ENCODE results near the gene ATP2B2.

ATP2B2 gene

DNA sequence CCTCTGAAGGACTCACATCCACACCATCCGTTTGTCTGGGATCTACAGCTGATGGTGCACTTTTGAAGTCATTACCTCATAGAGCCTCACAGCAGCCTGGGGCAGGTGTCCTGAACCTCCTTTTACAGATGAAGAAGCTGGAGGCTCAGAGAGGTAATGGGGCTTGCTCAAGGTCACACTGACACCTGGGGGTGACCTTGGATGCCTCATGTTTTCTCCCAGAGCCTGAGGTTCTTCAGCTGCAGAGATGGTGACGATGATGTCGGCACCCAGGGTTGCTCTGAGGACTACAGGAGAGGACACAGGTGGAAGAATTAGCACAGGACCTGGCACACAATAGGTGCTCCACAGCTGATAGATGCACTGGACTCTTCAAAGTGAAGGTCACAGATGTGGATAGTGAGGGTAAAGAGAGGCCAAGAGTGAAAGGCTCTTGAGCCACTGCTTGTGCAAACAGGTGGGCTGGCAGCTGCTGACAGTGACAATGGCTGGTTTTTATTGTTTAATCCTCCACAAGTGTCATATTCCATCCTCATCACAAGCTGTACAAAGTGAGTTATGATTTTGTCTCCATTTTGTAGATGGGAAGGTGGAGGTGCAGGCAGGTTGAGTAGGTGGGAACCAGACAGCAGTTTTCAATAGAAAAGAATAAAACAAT, 17.4 kb upstream of the ATP2B2 start:
- DNase-seq (ENCODE audit: low spot score), result no peak
- no peak overlapping the region for H3K27ac ChIP-seq (replicated peaks; ENCODE audit: low read length)
- peak overlapping the region; percentile 7 for H2BK15ac ChIP-seq (ENCODE audit: low read length)

DNA sequence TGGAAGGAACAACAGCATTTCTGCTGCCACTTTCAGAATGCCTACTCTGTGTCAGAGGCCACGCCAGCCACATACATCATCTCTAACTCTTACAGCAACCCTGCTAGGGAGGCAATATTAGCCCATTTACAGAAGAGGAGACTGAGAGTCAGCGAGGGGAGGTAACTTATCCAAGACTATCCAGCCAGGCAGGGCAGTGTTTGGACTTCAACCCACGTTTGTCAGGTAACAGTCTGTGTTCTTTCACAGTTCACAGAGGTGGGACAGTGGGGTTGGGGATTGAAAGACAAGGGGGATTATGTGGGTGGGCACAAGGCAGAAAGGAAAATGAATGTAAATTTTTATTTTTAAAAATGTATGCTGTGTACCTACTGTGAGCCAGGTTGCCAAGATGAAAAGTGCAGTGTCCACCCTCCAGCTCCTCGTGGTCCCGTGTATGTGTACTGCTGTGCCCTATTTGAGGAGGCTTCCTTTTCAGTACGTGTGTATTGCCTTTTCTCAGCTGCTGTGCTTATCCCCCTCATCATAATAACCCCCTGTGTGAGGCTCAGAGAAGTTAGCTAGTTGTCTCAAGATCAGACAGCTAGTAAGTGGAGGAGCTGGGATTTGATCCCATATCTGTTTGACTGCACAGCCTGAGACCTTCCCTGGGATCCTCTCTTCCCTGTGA, 16.5 kb upstream of the ATP2B2 start:
- Histone ChIP-seq H3K27me3 (ENCODE audit: control insufficient read depth in 3 of 3, insufficient read depth in 3 of 3, low read depth in 1 of 3, low read length in 3 of 3) (peaks cover 0 to 42% (median 0%) of the 10 kb centered on the region in 3 experiments), H3K4me1 (ENCODE audit: control insufficient read depth in 2 of 2, insufficient read depth in 1 of 2, low read depth in 1 of 2, low read length in 2 of 2) (peaks cover 0 to 3% of the 10 kb centered on the region in 2 donors), H4K91ac (ENCODE audit: low read depth, low read length, poor library complexity) (no peak overlapping the region), H3K4me2 (ENCODE audit: insufficient read depth, low read length, poor library complexity, severe bottlenecking) (no peak overlapping the region), H3K36me3 (replicated peaks in 1 of 2; ENCODE audit: control insufficient read depth in 2 of 2, insufficient read depth in 2 of 2, low read length in 2 of 2) (no peaks in the 10 kb centered on the region), H3K14ac (ENCODE audit: low read length) (no peak overlapping the region), H4K8ac (ENCODE audit: low read depth, low read length) (no peak overlapping the region), H3K4ac (ENCODE audit: low read length) (no peak overlapping the region), H2AK5ac (ENCODE audit: low read depth, low read length) (no peak overlapping the region), H3K9ac (ENCODE audit: low read depth, low read length, poor library complexity) (peak overlapping the region; percentile 39), H2AFZ (ENCODE audit: low read length) (no peak overlapping the region), H3K4me3 (ENCODE audit: low read length in 2 of 2) (no peak overlapping the region), H3K79me1 (ENCODE audit: low read depth, low read length) (no peaks in the 10 kb centered on the region), H2BK120ac (ENCODE audit: low read depth, low read length) (no peak overlapping the region), H2BK15ac (ENCODE audit: low read length) (no peak overlapping the region), H2BK5ac (ENCODE audit: low read length) (no peak overlapping the region), H3K23ac (ENCODE audit: low read depth, low read length, poor library complexity) (no peak overlapping the region), H3K9me3 (replicated peaks in 1 of 2; ENCODE audit: control insufficient read depth in 2 of 2, insufficient read depth in 1 of 2, low read depth in 1 of 2, low read length in 2 of 2) (peaks cover 0 to 1% of the 10 kb centered on the region in 2 donors), H2BK12ac (ENCODE audit: low read length) (no peak overlapping the region), H3K27ac (replicated peaks; ENCODE audit: low read length) (no peak overlapping the region), H3K18ac (ENCODE audit: low read length) (no peak overlapping the region)
- WGBS, 2 donors (ENCODE audit: extremely low coverage in 2 of 2, insufficient read length in 2 of 2, insufficient replicate concordance in 1 of 2), result no CpG with 5 or more reads among the region's 6 CpGs
- DNase-seq (ENCODE audit: low spot score), result no peak

More for the DNA sequence above, 17.4 kb upstream of the ATP2B2 start:
- Histone ChIP-seq H3K4me1 (ENCODE audit: control insufficient read depth in 2 of 2, insufficient read depth in 1 of 2, low read depth in 1 of 2, low read length in 2 of 2) (peaks cover 0 to 3% of the 10 kb centered on the region in 2 donors), H2BK12ac (ENCODE audit: low read length) (no peak overlapping the region), H2AK5ac (ENCODE audit: low read depth, low read length) (no peak overlapping the region), H3K4me3 (ENCODE audit: low read length in 2 of 2) (no peak overlapping the region), H2AFZ (ENCODE audit: low read length) (no peak overlapping the region), H3K23ac (ENCODE audit: low read depth, low read length, poor library complexity) (no peak overlapping the region), H2BK5ac (ENCODE audit: low read length) (no peak overlapping the region), H3K36me3 (replicated peaks in 1 of 2; ENCODE audit: control insufficient read depth in 2 of 2, insufficient read depth in 2 of 2, low read length in 2 of 2) (no peaks in the 10 kb centered on the region), H4K8ac (ENCODE audit: low read depth, low read length) (no peak overlapping the region), H3K18ac (ENCODE audit: low read length) (peak overlapping the region; percentile 36), H3K14ac (ENCODE audit: low read length) (no peak overlapping the region), H3K9me3 (replicated peaks in 1 of 2; ENCODE audit: control insufficient read depth in 2 of 2, insufficient read depth in 1 of 2, low read depth in 1 of 2, low read length in 2 of 2) (peaks cover 0 to 1% of the 10 kb centered on the region in 2 donors), H3K4ac (ENCODE audit: low read length) (no peak overlapping the region), H2BK120ac (ENCODE audit: low read depth, low read length) (no peak overlapping the region), H4K91ac (ENCODE audit: low read depth, low read length, poor library complexity) (no peak overlapping the region), H3K9ac (ENCODE audit: low read depth, low read length, poor library complexity) (no peak overlapping the region), H3K27me3 (ENCODE audit: control insufficient read depth in 3 of 3, insufficient read depth in 3 of 3, low read depth in 1 of 3, low read length in 3 of 3) (peaks cover 0 to 38% (median 0%) of the 10 kb centered on the region in 3 experiments), H3K79me1 (ENCODE audit: low read depth, low read length) (no peaks in the 10 kb centered on the region), H3K4me2 (ENCODE audit: insufficient read depth, low read length, poor library complexity, severe bottlenecking) (no peak overlapping the region)
- no CpG with 5 or more reads among the region's 3 CpGs for WGBS, 2 donors (ENCODE audit: extremely low coverage in 2 of 2, insufficient read length in 2 of 2, insufficient replicate concordance in 1 of 2)

DNA sequence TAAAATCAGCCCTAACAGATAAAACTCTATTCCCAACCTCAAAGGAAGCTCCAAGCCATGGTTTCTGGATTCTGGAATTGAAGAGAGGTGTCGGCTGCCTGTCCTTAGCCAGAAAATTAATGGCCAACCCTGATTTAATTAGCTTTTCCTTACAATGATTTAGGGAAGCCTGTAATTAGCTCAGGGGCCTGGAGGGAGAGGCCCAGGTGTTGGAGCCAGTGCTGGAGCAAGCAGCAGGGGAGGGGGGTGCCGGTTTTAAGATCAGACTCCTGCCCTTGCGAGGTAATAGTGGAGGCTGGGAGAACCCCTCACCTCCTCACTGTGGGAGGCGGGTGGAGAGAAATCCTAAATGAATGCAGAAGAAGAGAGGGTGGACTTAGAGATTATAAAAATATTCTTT, 14.7 kb upstream of the ATP2B2 start:
- Histone ChIP-seq H3K27me3 (ENCODE audit: control insufficient read depth in 3 of 3, insufficient read depth in 3 of 3, low read depth in 1 of 3, low read length in 3 of 3) (peaks cover 0 to 42% (median 0%) of the 10 kb centered on the region in 3 experiments), H3K4me1 (ENCODE audit: control insufficient read depth in 2 of 2, insufficient read depth in 1 of 2, low read depth in 1 of 2, low read length in 2 of 2) (peaks cover 0 to 5% of the 10 kb centered on the region in 2 donors), H3K27ac (replicated peaks; ENCODE audit: low read length) (no peak overlapping the region), H4K91ac (ENCODE audit: low read depth, low read length, poor library complexity) (no peak overlapping the region), H3K4me3 (ENCODE audit: low read length in 2 of 2) (no peak overlapping the region), H3K23ac (ENCODE audit: low read depth, low read length, poor library complexity) (no peak overlapping the region), H2BK120ac (ENCODE audit: low read depth, low read length) (no peak overlapping the region), H3K18ac (ENCODE audit: low read length) (no peak overlapping the region), H2AK5ac (ENCODE audit: low read depth, low read length) (no peak overlapping the region), H2BK12ac (ENCODE audit: low read length) (no peak overlapping the region), H3K9ac (ENCODE audit: low read depth, low read length, poor library complexity) (no peak overlapping the region), H2AFZ (ENCODE audit: low read length) (no peak overlapping the region), H3K9me3 (replicated peaks in 1 of 2; ENCODE audit: control insufficient read depth in 2 of 2, insufficient read depth in 1 of 2, low read depth in 1 of 2, low read length in 2 of 2) (peaks cover 0 to 1% of the 10 kb centered on the region in 2 donors), H3K36me3 (replicated peaks in 1 of 2; ENCODE audit: control insufficient read depth in 2 of 2, insufficient read depth in 2 of 2, low read length in 2 of 2) (no peaks in the 10 kb centered on the region), H2BK15ac (ENCODE audit: low read length) (no peak overlapping the region), H3K14ac (ENCODE audit: low read length) (no peak overlapping the region), H4K8ac (ENCODE audit: low read depth, low read length) (no peak overlapping the region), H2BK5ac (ENCODE audit: low read length) (peak overlapping the region; percentile 10), H3K4ac (ENCODE audit: low read length) (no peak overlapping the region), H3K79me1 (ENCODE audit: low read depth, low read length) (no peaks in the 10 kb centered on the region), H3K4me2 (ENCODE audit: insufficient read depth, low read length, poor library complexity, severe bottlenecking) (no peak overlapping the region)
- DNase-seq (ENCODE audit: low spot score), result no peak
- WGBS, 2 donors (ENCODE audit: extremely low coverage in 2 of 2, insufficient read length in 2 of 2, insufficient replicate concordance in 1 of 2), result no CpG with 5 or more reads among the region's 4 CpGs

DNA sequence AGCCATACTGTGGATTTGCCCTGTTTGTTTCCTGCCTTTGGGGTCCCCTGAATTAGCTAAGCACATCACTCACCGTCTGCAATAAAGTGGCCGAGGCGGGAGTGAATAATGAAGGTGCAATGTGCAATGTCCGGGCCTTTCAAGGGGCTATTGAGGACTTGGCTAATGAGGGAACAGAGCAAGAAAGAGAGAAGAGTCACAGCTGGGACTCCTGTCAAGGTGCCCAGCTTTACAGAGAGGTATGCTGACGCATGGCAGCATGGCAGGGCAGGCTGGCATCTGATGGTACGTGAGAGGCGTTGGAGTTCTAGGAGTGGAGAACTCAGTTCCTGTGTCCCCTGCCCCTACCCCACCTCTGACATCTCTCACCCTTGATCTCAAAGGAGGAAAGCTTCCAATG, 13.8 kb upstream of the ATP2B2 start:
- Histone ChIP-seq H3K36me3 (replicated peaks in 1 of 2; ENCODE audit: control insufficient read depth in 2 of 2, insufficient read depth in 2 of 2, low read length in 2 of 2) (no peaks in the 10 kb centered on the region), H3K27ac (replicated peaks; ENCODE audit: low read length) (no peak overlapping the region), H2BK15ac (ENCODE audit: low read length) (no peak overlapping the region), H3K4me3 (ENCODE audit: low read length in 2 of 2) (no peak overlapping the region), H2BK120ac (ENCODE audit: low read depth, low read length) (no peak overlapping the region), H3K23ac (ENCODE audit: low read depth, low read length, poor library complexity) (no peak overlapping the region), H2AK5ac (ENCODE audit: low read depth, low read length) (no peak overlapping the region), H3K4me2 (ENCODE audit: insufficient read depth, low read length, poor library complexity, severe bottlenecking) (no peak overlapping the region), H2AFZ (ENCODE audit: low read length) (no peak overlapping the region), H3K4me1 (ENCODE audit: control insufficient read depth in 2 of 2, insufficient read depth in 1 of 2, low read depth in 1 of 2, low read length in 2 of 2) (peaks cover 0 to 5% of the 10 kb centered on the region in 2 donors), H4K91ac (ENCODE audit: low read depth, low read length, poor library complexity) (no peak overlapping the region), H3K4ac (ENCODE audit: low read length) (no peak overlapping the region), H3K9me3 (replicated peaks in 1 of 2; ENCODE audit: control insufficient read depth in 2 of 2, insufficient read depth in 1 of 2, low read depth in 1 of 2, low read length in 2 of 2) (peaks cover 0 to 1% of the 10 kb centered on the region in 2 donors), H2BK5ac (ENCODE audit: low read length) (peak overlapping the region; percentile 10), H4K8ac (ENCODE audit: low read depth, low read length) (no peak overlapping the region), H3K18ac (ENCODE audit: low read length) (no peak overlapping the region), H2BK12ac (ENCODE audit: low read length) (no peak overlapping the region), H3K9ac (ENCODE audit: low read depth, low read length, poor library complexity) (no peak overlapping the region), H3K79me1 (ENCODE audit: low read depth, low read length) (no peaks in the 10 kb centered on the region), H3K27me3 (ENCODE audit: control insufficient read depth in 3 of 3, insufficient read depth in 3 of 3, low read depth in 1 of 3, low read length in 3 of 3) (peaks cover 0 to 42% (median 0%) of the 10 kb centered on the region in 3 experiments), H3K14ac (ENCODE audit: low read length) (no peak overlapping the region)
- no peak for DNase-seq (ENCODE audit: low spot score)
- no CpG with 5 or more reads among the region's 7 CpGs for WGBS, 2 donors (ENCODE audit: extremely low coverage in 2 of 2, insufficient read length in 2 of 2, insufficient replicate concordance in 1 of 2)
